ENCODE measurements around the gene DNAH17.

The DNAH17 gene

GRCh38 chr17:78400581-78401240, 176.5 kb downstream of the DNAH17 start:
- DNase-seq (ENCODE audit: insufficient read length, low spot score) (no peak), FAIRE-seq (peak; percentile 66)

GRCh38 chr17:78399693-78400144, 177.5 kb downstream of the DNAH17 start:
- FAIRE-seq: no peak
- no peak for DNase-seq (ENCODE audit: insufficient read length, low spot score)

GRCh38 chr17:78399028-78399692, 178.0 kb downstream of the DNAH17 start:
- no peak for DNase-seq (ENCODE audit: insufficient read length, low spot score)
- FAIRE-seq: peak; percentile 49

GRCh38 chr17:78398390-78398789, 178.8 kb downstream of the DNAH17 start:
- FAIRE-seq (no peak), DNase-seq (ENCODE audit: insufficient read length, low spot score) (no peak)

GRCh38 chr17:78397681-78398101, 179.5 kb downstream of the DNAH17 start:
- FAIRE-seq (no peak), DNase-seq (ENCODE audit: insufficient read length, low spot score) (no peak)

GRCh38 chr17:78396441-78397337, 180.5 kb downstream of the DNAH17 start:
- no peak for DNase-seq (ENCODE audit: insufficient read length, low spot score)
- no peak for FAIRE-seq

GRCh38 chr17:78395155-78395554, 182.0 kb downstream of the DNAH17 start:
- FAIRE-seq (no peak), DNase-seq (ENCODE audit: insufficient read length, low spot score) (no peak)

- DNase-seq (ENCODE audit: insufficient read length, low spot score) (no peak), FAIRE-seq (no peak)
These were observed 183.0 kb downstream of the DNAH17 start for GRCh38 chr17:78394209-78394608.

GRCh38 chr17:78393575-78393974, 183.6 kb downstream of the DNAH17 start:
- DNase-seq (ENCODE audit: insufficient read length, low spot score): no peak
- FAIRE-seq: no peak

- no peak for FAIRE-seq
These were observed 184.9 kb downstream of the DNAH17 start for GRCh38 chr17:78392295-78392694.

GRCh38 chr17:78391843-78392242, 185.4 kb downstream of the DNAH17 start:
- peak; percentile 16 for FAIRE-seq
- DNase-seq (ENCODE audit: insufficient read length, low spot score): peak; percentile 74

More at GRCh38 chr17:78392295-78392694, 184.9 kb downstream of the DNAH17 start:
- no peak for DNase-seq (ENCODE audit: insufficient read length, low spot score)

GRCh38 chr17:78391051-78391431, 186.2 kb downstream of the DNAH17 start:
- FAIRE-seq: no peak

GRCh38 chr17:78390241-78391050, 186.8 kb downstream of the DNAH17 start:
- DNase-seq (ENCODE audit: insufficient read length, low spot score) (peak; percentile 94), FAIRE-seq (peak; percentile 89)

More at GRCh38 chr17:78391051-78391431, 186.2 kb downstream of the DNAH17 start:
- DNase-seq (ENCODE audit: insufficient read length, low spot score): no peak

- FAIRE-seq (no peak), DNase-seq (ENCODE audit: insufficient read length, low spot score) (no peak)
These were observed 188.9 kb downstream of the DNAH17 start for GRCh38 chr17:78387977-78388941.

GRCh38 chr17:78384479-78385175, 192.6 kb downstream of the DNAH17 start:
- DNase-seq (ENCODE audit: insufficient read length, low spot score): no peak
- no peak for FAIRE-seq

- DNase-seq (ENCODE audit: insufficient read length, low spot score): peak; percentile 70
- no peak for FAIRE-seq
These were observed 193.3 kb downstream of the DNAH17 start for GRCh38 chr17:78383725-78384471.

- no peak for FAIRE-seq
- DNase-seq (ENCODE audit: insufficient read length, low spot score): no peak
These were observed 195.5 kb downstream of the DNAH17 start for GRCh38 chr17:78381601-78382232.

Data from HTR-8/SVneo (cell line).